HL-60/S4 treated with retinoic acid at 250 ng/mL for 4 days and 3 days (cell line): ENCODE measurements around the gene RBM25.
"Not testable (repeated sequence)": the region's sequence is repeated elsewhere in the genome, so short reads cannot be mapped to it uniquely, and the experiment has no call there.

Experiments
- in situ Hi-C: fragments of 300-500 bp; cut with MboI; formaldehyde crosslinking; loops from 2 replicates; pipeline ENCODE4 v1.7.0; 2022; ENCODE audit warnings: low sequenced_read_pairs

RBM25 gene

GRCh38 chr14:73058224-73058921 lies at the start of gene RBM25:
Gene RBM25 (plus strand): TSS chr14:73058534. CDS start chr14:73071642, 13,108 bp downstream.
- in situ Hi-C loops, result no loop called here

DNA sequence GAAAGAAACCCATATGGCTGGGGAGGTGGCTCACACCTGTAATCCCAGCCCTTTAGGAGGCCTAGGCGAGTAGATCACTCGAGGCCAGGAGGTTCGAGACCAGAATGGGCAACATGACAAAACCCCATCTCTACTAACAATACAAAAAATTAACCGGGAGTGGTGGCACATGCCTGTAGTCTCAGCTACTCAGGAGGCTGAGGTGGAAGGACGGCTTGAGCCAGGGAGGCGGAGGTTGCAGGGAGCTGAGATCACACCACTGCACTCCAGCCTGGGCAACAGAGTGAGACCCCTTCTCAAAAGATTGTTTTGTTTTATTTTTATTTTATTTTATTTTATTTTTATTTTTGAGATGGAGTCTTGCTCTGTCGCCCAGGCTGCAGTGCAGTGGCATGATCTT lies 47.1 kb upstream of the RBM25 start:
- in situ Hi-C loops, result not testable (repeated sequence)

DNA sequence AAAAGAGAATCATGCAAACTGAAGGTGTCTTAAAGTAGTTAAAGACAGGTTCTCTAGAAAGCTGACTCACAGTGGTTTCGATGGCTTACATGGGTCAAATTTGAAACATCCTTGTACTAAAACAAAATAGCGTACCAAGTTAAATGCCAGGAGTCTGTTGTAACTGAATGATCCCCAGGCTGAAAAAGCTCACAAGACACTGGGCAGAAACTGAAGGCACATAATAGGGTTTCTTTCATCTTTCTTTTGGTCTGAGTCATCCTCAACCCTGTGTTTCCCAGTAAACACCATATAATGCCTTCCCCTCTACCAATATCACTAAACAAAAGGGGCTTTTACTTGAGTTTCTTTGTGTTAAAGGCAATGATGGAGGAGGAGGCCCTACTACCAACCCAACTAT lies 44.2 kb upstream of the RBM25 start:
- in situ Hi-C loops, result no loop called here

DNA sequence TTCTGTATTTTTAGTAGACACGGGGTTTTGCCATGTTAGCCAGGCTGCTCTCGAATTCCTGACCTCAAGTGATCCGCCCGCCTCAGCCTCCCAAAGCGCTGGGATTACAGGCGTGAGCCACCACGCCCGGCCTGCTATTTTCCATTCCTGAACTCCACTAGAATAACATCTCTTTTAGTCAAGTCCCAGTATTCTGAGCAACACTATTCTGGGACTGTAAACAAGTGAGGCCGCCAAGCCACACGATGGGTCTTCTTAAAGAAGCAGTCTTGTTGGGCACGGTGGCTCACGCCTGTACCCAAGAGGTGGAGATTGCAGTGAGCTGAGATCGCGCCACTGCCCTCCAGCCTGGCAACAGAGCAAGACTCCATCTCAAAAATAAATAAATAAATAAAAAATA lies 42.8 kb upstream of the RBM25 start:
- in situ Hi-C loops, result not testable (repeated sequence)

DNA sequence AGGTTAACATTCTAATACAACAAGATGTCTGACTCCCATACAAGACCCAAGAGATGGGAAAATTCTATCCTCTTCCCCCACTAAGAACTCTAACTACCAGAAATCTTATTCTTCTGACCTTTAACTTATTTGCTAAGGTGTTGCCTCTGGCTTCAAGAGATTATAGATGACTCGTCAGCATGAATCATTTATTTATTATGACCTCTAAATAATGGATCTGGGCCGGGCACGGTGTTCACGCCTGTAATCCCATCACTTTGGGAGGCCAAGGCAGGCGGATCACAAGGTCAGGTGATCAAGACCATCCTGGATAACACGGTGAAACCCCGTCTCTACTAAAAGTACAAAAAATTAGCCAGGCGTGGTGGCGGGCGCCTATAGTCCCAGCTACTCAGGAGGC lies 42.3 kb upstream of the RBM25 start:
- in situ Hi-C loops, result not testable (repeated sequence)

GRCh38 chr14:73022051-73022450 lies 36.3 kb upstream of the RBM25 start:
- in situ Hi-C loops, result no loop called here

DNA sequence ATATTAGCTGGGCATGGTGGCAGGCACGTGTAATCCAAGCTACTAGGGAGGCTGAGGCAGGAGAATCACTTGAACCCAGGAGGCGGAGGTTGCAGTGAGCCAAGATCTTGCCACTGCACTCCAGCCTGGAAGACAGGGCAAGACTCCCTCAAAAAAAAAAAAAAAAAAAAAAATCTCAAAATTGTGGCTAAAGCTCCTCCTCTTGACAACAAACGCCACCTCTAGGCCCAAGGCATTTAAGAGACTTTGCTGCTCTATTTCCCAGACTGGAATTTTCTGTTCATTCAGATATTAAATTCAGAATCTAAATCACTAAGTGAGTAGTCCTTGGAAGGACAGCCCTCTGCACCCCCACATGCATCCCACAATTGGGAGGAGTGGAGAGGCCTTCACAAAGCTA lies 32.8 kb upstream of the RBM25 start:
- in situ Hi-C loops, result no loop called here

GRCh38 chr14:73026243-73026844 lies 32.0 kb upstream of the RBM25 start:
- in situ Hi-C loops, result no loop called here

GRCh38 chr14:73026845-73027542 lies 31.3 kb upstream of the RBM25 start, which contains the start of gene ZFYVE1:
Gene ZFYVE1 (minus strand): TSS chr14:73027106. CDS start chr14:73024508, 2,598 bp downstream.
- in situ Hi-C loops, result no loop called here

DNA sequence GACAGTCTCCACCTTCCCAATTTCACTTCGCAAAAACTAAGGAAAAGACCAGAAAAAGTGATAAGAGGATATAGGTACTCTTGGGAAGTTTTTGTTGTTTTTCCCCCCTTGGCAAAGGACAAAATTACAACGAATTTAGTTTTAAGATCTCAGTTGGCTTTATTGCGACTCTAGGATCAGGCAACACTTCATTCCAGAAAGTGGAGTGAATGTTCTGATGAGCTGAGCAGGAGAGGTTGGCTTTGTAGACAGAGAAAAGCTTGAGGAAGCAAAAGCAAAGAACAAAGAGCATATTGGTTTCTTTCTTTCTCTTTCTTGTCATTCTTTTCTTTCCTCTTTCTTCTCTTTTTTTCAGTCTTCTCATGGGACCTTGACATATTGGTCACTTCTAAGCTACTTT lies 30.8 kb upstream of the RBM25 start:
- in situ Hi-C loops, result no loop called here

GRCh38 chr14:73027984-73028383 lies 30.4 kb upstream of the RBM25 start:
- in situ Hi-C loops, result no loop called here

DNA sequence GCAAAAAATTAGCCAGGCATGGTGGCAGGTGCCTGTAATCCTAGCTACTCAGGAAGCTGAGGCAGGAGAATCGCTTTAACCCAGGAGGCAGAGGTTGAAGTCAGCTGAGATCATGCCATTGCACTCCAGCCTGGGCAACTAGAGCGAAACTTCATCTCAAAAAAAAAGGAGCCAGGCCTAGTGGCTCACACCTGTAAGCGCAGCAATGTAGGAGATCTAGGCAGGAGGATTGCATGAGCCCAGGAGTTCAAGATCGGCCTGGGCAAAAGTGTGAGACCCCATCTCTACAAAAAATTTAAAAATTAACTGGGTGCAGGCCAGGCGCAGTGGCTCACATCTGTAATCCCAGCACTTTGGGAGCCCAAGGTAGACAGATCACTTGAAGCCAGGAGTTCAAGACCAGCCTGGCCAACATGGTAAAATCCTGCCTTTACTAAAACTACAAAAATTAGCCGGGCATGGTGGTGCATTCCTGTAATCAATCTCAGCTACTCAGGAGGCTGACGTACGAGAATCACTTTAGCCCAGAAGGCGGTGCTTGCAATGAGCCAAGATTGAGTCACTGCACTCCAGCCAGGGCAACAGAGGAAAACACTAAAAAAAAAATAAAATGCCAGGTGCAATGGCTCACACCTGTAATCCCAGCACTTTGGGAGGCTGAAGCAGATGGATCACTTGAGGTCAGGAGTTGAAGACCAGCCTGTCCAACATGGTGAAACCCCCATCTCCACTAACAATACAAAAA lies 21.5 kb upstream of the RBM25 start:
- in situ Hi-C loops, result not testable (repeated sequence)

- in situ Hi-C loops, result no loop called here
These were observed 10.5 kb upstream of the RBM25 start for GRCh38 chr14:73047808-73048207.

DNA sequence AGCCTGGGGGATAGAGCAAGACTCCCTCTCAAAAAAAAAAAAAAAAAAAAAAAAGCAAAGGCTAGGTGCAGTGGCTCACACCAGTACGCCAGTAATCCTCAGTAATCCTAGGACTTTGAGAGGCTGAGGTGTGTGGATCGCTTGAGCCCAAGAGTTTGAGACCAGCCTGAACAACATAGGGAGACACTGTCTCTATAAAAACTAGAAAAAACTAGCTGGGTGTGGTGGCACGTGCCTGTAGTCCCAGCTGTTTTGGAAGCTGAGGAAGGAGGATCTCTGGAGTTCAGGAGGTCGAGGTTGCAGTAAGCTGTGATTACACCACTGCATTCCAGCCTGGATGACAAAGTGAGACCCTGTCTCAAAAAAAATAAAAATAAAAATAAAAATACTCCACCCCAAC lies 8.9 kb upstream of the RBM25 start:
- in situ Hi-C loops, result no loop called here

GRCh38 chr14:73055251-73055650 lies 3.1 kb upstream of the RBM25 start:
- in situ Hi-C loops, result no loop called here

GRCh38 chr14:73057944-73058223 lies 450 bp upstream of the RBM25 start:
- in situ Hi-C loops, result no loop called here

DNA sequence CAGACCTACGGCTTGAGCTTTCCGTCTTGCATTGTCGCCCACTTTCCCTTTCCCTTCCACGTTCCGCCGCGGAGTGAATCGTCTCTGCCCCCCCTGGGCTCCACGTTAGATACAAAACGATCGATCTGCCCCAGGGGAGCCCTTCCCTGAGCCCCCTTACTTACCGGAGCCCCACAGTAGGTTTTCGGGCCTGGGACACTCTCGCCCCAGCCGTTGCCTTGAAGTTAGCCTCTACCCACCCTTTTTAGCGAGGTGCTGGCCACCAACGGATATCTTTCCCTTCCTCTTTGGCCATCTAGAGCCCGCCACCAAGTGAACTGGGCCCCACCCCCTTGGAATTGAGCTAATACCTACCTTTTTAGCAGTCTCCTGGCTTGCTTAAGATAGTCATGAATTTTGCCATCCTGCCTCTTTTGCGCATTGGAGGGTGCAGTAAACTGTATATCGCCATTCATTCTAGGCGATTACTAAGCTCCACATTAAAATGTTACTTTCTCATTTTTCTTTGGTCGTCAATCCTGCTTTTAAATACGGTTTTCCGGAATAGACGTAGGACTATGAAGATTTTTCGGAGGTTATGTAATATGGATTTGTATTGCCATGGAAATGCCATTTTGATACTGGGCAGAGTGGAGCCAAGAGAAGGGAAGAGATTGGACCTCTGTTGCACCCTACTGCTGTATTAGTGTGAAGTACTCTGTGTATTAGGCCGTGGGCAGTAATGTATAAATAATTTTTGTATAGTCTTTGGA lies 764 bp downstream of the RBM25 start:
- in situ Hi-C loops, result no loop called here

DNA sequence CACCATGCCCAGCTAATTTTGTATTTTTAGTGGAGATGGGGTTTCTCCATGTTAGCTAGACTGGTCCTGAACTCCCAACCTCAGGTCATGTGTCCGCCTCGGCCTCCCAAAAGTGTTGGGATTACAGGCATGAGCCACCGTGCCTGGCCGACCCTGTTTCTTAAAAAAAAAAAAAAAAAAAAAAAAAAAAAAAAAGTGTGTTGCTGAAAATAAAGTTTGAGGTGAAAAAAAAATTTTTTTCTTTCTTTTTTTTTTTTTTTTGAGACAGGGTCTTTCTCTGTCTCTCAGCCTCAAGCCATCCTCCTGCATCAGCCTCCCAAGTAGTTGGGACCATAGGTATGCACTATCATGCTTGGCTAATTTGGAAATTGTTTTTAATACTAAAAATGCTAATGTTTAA lies 11.3 kb downstream of the RBM25 start:
- in situ Hi-C loops, result no loop called here

DNA sequence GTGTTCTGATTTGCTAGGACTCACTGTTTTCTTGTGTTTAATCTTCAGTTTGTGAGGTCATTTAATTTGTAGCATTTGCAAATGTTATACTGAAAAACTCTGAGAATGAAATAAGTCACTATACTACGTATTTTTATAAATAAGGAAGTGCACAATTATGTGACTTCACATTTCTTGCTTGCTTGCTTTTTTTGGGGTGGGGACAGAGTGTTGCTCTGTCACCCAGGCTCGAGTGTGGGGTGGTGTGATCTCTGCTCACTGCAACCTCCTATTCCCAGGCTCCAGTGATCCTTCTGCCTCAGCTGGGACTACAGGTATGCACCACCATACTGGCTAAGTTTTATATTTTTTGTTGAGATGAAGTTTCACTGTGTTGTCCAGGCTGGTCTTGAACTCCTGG lies 32.7 kb downstream of the RBM25 start:
- in situ Hi-C loops, result no loop called here

GRCh38 chr14:73097421-73097820 lies 39.1 kb downstream of the RBM25 start:
- in situ Hi-C loops, result no loop called here

DNA sequence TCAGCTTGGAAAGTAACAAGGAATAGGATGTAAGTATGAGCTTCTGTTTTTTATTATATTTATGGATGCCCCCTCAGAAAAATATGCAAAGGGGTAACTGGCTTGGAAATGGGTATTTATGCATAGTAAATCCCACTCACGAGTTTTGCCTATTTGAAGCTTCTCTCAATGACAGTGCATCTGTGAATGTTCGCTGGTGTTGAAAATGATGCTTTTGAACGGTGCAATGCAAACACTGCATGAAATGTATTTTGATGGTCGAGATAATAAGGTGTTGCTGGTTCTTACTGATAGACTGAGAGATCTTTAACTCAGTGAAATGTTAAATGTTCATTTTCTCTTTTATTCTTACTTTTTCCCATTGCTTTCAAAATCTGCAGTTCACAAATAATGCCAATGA lies 42.0 kb downstream of the RBM25 start:
- in situ Hi-C loops, result no loop called here
